Measurements from ENCODE around the gene BMP8A. TPM values are rescaled to one million over a fixed set of nuclear protein-coding genes. Genes with fewer than 3 reads are reported as not detected.
"Not testable (repeated sequence)": the region's sequence is repeated elsewhere in the genome, so short reads cannot be mapped to it uniquely, and the experiment has no call there.

BMP8A gene
- total and polyA plus RNA-seq, 2 donors, result 0.27 to 0.95 TPM

DNA sequence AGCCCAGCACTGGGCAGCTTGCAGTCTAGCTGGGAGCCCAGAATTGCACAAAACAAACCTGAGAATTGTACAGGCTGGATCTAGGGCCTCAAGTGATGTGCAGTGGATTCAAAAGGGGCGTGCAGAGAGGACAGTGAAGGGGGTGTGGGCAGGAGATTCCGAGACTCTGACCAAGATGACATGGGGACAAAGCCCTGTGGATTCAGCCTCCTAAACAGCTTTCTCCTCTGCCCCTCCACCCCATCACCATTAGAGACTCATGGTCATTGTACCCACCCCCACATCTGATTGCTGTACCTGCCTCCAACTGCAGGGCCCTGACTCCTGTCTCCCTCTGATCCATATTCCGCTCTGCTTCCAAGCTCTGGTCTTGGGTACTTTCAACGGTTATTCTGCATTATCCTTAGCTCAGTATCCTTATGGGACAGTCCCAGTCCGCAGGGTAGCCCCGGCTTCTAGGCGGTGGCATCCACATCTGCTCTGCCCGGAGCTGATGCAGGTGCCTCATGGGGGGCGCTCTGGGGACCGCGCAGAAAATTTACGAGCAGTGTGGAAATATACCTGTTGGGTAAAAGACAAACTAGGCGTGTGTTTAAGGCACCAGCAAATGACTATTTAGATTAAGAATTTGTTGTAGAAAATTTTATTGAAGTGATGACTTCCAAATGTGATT lies 1.7 kb upstream of the BMP8A start:
- Histone ChIP-seq H3K4me3 (ENCODE audit: low read depth, low read length) (no peak overlapping the region), H3K4me1 (ENCODE audit: insufficient read depth) (no peaks in the 10 kb centered on the region), H3K36me3 (ENCODE audit: insufficient read depth) (peaks cover 2% of the 10 kb centered on the region), H3K27ac (ENCODE audit: low read depth) (no peak overlapping the region)
- 59% methylated on average over 13 of the region's 13 CpGs for WGBS
- DNase-seq (ENCODE audit: extremely low spot score), result no peak

DNA sequence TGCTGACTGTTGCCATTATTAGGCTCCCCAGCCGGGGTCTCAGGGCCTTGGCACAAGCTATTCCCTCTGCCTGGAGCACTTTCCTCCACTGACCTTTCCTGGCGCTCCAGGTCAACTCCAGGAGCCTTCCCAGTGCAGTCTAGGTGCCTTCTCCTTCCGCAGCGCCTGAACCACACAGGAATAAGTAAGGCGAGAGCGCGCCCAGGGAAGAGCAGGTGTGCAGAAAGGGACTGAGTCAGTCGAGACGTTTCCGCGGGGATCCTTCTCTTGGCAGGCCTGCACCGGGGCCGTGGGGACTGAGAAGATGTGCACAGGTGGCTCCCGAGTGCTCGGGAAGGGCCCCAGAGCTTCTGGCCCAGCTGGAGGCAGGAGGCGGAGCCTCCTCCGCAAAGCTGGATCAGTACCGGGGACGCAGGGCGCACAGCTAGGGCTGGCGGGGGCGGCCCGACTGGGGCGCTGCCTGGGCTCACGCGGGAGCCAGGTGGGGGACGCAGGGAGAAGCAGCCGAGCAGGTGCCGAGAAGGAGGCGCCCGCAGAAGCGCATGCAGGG lies 765 bp upstream of the BMP8A start:
- Histone ChIP-seq H3K4me1 (ENCODE audit: insufficient read depth) (no peaks in the 10 kb centered on the region), H3K4me3 (ENCODE audit: low read depth, low read length) (peak overlapping the region; percentile 45), H3K27ac (ENCODE audit: low read depth) (no peak overlapping the region), H3K36me3 (ENCODE audit: insufficient read depth) (no peaks in the 10 kb centered on the region)
- no peak for DNase-seq (ENCODE audit: extremely low spot score)
- WGBS, result 15% methylated on average over 32 of the region's 32 CpGs

DNA sequence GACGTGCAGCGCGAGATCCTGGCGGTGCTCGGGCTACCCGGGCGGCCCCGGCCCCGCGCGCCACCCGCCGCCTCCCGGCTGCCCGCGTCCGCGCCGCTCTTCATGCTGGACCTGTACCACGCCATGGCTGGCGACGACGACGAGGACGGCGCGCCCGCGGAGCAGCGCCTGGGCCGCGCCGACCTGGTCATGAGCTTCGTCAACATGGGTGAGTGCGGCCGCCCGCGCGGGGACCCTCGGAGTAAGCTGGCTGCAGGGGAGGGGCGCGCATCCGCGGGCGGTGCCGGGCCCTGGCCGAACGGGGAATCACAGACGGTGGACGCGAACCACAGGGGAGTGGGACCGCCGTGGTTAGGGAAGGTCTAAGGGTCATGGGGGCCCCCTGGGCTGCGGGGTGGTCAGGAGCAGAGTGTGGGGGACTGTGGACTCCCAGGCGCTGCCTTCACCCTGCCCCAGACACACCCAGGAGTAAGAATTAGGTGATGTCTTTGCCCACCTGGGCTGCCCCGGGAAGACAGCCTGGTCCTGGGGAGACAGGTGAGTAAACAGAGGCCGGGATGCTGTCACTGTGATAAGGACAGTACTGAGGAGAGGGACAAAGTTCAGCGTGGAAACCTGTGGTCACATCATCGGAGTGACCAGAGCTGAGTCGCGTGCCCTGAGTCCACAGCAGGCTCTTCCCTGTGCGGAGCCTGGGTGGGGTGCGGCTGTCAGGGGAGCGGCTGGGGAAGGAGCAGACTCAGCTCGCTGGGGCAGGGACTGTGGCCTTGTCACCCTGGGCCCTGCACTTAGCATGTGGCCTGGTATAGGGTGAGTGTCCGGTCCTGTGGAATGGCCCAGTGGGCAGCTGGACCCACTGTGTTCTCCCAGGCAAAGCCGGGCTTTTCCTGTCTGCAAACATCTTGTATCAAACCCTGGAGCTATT lies 944 bp downstream of the BMP8A start:
- 17% methylated on average over 67 of the region's 67 CpGs for WGBS
- not testable (repeated sequence) for H3K4me1 ChIP-seq (ENCODE audit: insufficient read depth); H3K36me3 ChIP-seq (ENCODE audit: insufficient read depth); DNase-seq (ENCODE audit: extremely low spot score); H3K27ac ChIP-seq (ENCODE audit: low read depth)
- peak overlapping the region; percentile 45 for H3K4me3 ChIP-seq (ENCODE audit: low read depth, low read length)

DNA sequence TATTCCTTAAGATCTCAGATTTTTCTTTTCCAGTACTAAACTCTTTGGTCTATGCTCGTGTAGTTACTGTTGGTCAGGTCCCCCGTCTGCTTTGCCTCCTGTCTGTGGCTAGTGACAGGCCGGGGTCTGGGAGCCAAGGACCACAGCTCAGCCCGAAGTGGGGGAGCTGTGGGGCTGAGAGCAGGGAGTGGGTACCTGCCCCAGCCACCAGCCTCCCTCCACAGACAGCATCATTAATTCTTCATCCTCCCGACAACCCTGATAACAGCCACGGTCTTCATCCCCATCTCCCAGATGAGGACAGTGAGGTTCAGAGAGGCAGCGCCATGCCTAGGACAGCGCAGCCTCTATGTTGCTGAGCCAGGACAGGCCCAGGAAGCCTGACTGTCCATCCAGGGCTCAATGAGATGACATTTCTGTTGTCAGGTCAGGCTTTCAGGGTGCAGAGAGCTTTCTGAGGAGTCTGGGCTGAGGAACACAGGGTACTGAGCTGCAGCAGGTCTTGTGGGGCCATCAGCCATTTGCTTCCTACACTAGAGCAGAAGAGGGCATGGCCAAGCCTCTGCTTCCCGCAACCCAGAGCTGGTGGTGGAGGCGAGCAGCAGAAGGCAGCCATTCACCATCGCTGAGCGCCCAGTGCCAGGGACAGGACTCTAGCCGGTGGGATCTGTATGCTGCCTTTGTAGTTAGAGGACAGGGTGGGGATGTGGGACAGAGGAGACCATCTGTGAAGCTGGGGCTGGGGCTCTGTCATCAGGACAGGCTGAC lies 1.8 kb downstream of the BMP8A start:
- 89% methylated on average over 13 of the region's 13 CpGs for WGBS

DNA sequence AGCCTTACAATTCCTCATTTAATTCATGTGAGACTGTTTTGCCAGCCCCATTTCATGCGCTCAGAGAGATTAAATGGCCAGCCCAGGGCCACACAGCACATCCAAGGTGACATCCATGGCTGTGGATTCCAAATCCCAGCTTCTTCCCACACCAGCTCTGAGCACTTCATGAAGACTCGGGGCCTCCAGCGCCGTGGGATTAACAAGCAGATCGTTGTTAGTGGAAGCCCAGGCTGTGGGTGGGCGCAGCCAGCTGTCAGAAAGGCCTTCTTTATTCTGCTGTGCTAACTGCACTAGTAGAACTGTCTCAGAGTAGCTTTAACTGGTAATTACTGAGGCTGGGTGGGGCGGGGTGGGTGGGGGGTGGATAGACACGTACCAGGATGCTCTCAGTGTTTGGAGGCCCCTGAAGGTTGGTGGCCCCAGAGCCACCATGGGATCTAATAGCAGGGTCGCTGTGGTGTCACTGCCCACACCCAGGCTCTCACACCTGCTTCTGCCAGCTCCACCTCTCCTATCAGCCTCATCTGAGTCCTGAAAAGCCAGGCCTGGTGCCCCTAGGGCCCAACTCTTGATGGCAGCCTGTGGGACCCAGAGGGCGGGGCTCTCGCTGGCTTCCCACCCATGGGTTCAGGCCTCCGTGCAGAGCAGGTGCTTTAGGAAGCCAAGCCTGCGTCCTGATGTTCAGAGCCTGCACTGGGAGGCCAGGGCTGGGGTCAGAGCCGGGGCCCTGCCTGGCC lies 3.4 kb downstream of the BMP8A start:
- 90% methylated on average over 13 of the region's 14 CpGs for WGBS
- no peak for DNase-seq (ENCODE audit: extremely low spot score)

More for the DNA sequence above, 1.8 kb downstream of the BMP8A start:
- not testable (repeated sequence) for H3K36me3 ChIP-seq (ENCODE audit: insufficient read depth); H3K4me1 ChIP-seq (ENCODE audit: insufficient read depth); H3K4me3 ChIP-seq (ENCODE audit: low read depth, low read length); H3K27ac ChIP-seq (ENCODE audit: low read depth); DNase-seq (ENCODE audit: extremely low spot score)

DNA sequence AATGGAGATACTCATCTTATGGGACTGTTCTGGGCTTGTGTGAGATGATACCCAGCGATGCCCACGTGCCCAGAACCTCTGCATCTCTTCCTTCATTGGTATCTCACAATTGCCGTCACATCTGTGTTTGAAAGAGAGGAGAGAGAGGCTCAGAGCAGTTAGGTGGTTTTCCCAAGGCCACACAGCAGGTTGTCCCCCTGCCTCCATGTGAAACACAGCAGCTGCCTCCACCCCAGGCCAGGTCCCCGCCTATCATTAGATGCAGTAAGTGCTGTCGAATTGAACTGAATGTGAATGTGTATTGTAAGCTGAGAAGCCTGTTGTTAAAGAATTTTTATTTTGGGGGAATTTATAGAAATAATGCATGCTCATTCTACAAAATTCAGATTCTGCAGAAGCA lies 5.1 kb downstream of the BMP8A start:
- not testable (repeated sequence) for H3K36me3 ChIP-seq (ENCODE audit: insufficient read depth); DNase-seq (ENCODE audit: extremely low spot score); H3K27ac ChIP-seq (ENCODE audit: low read depth); H3K4me1 ChIP-seq (ENCODE audit: insufficient read depth); H3K4me3 ChIP-seq (ENCODE audit: low read depth, low read length)
- WGBS, result 95% methylated on average over 5 of the region's 5 CpGs

More for the DNA sequence above, 3.4 kb downstream of the BMP8A start:
- Histone ChIP-seq H3K4me1 (ENCODE audit: insufficient read depth) (no peaks in the 10 kb centered on the region), H3K27ac (ENCODE audit: low read depth) (no peak overlapping the region), H3K36me3 (ENCODE audit: insufficient read depth) (no peaks in the 10 kb centered on the region), H3K4me3 (ENCODE audit: low read depth, low read length) (no peak overlapping the region)

DNA sequence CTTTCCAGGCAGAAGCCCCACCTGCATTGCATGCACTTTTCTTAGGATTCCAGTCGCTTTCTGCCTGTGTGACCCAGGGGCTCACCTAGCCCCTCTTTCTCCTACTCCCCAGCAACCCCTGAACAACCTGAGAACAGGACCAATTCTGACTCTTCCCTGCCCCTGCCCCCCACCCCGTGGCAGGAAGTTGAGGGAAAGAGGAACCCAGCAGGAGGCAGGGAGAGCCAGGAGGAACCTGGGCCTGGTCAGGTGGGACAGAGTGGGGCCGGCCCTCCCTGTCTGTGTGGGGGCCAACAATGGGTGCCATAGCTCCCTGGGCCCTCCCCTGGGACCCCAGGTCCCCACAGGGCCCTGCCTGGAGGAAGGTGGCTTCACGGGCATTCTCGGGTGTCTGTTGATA lies 6.1 kb downstream of the BMP8A start:
- Histone ChIP-seq H3K4me1 (ENCODE audit: insufficient read depth) (no peaks in the 10 kb centered on the region), H3K4me3 (ENCODE audit: low read depth, low read length) (no peak overlapping the region), H3K36me3 (ENCODE audit: insufficient read depth) (no peaks in the 10 kb centered on the region), H3K27ac (ENCODE audit: low read depth) (no peak overlapping the region)
- WGBS, result 70% methylated on average over 4 of the region's 5 CpGs
- no peak for DNase-seq (ENCODE audit: extremely low spot score)

DNA sequence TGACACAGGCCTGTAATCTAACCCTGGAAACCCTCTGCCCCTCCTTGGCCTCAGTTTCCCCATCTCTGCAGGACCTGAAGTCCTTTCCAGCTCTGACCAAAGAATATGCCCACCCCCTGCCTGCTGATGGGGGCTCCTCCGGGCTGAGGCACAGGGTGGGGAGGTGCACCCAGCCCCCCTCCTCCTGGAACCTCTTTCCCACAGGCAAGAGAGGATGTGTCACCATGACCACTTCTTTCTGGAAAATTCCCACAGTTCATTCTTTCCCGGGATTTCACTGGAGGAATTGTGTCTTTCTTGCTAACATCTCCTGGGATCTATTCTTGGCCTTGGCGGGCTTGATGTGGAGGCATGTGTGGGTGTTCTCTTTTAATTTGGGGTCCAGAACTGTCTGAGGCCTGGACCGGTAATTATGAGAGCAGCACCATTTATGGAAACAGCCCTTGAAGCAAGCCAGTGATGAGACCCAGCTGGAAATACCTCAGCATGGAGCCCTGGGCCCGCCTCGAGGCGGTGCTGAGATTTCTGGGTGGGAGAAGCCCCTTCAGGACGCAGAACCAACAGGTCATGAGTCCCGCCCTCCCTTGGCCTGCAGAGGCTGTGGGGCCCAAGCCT lies 6.8 kb downstream of the BMP8A start:
- not testable (repeated sequence) for H3K36me3 ChIP-seq (ENCODE audit: insufficient read depth); H3K4me3 ChIP-seq (ENCODE audit: low read depth, low read length); H3K4me1 ChIP-seq (ENCODE audit: insufficient read depth); H3K27ac ChIP-seq (ENCODE audit: low read depth)
- DNase-seq (ENCODE audit: extremely low spot score), result peak; percentile 46
- WGBS, result 52% methylated on average over 9 of the region's 9 CpGs

DNA sequence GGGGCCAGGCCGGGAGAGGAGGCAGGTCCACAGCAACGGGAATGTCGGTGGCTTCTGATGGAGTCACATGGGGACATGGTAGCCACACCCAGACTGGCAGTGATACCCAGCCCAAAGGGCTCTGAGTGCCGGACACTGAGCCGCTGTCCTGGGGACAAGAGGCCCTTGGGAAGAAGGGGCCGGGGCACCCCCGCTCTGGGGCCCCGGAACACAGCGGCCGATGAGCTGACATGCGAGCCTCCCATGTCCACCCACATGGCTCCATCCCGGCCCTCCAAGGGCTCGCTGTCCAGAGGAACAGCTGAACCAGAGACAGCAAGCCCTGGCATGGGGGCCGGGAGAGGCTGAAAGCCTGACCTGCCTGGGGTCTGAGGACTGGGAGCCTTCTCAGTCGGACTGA lies 7.4 kb downstream of the BMP8A start:
- WGBS, result 80% methylated on average over 10 of the region's 15 CpGs
- H3K4me3 ChIP-seq (ENCODE audit: low read depth, low read length); DNase-seq (ENCODE audit: extremely low spot score); H3K4me1 ChIP-seq (ENCODE audit: insufficient read depth); H3K36me3 ChIP-seq (ENCODE audit: insufficient read depth); H3K27ac ChIP-seq (ENCODE audit: low read depth): not testable (repeated sequence)

DNA sequence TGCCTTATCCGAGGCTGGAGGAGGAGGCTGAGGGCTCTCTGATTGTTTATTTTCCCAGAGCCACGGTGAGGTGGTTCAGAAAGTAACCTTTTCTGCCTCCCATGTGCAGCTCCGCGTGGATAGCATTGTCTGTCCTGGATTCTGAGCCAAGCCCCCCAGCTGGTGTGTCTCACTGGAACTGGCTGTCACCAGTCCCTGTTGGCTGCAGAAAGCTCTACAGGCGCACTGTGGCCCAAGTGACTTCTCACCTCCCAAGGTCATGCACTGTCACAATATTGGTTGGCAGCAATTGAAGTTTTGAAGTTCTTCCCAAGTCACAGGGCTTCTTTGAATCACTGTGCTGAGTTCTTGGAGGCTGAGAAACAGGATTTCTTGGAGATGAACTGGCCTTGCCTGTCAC lies 8.2 kb downstream of the BMP8A start:
- Histone ChIP-seq H3K4me3 (ENCODE audit: low read depth, low read length) (no peak overlapping the region), H3K27ac (ENCODE audit: low read depth) (no peak overlapping the region), H3K4me1 (ENCODE audit: insufficient read depth) (no peaks in the 10 kb centered on the region), H3K36me3 (ENCODE audit: insufficient read depth) (no peaks in the 10 kb centered on the region)
- WGBS, result 57% methylated on average over 5 of the region's 5 CpGs
- no peak for DNase-seq (ENCODE audit: extremely low spot score)

DNA sequence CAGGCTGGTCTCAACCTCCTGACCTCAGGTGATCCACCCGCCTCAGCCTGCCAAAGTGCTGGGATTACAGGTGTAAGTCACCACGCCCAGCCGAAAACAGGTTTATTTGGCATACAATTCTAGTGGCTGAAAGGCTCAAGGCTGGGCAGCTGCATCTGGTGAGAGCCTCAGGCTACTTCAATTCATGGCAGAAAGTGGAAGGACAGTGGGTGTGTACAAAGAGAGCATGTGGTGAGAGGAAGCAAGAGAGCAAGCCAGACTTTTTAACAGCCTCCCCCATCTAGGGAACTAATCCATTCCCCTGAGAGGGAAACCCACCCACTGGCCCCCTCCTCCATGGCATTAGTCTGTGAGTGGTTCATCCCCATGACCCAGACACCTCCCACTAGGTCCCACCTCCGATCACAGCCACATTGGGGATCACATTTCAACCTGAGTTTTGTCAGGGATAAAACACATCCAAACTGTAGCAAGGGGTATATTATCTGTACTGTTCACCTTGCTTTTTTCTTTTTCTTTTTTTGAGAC lies 9.5 kb downstream of the BMP8A start:
- WGBS, result 89% methylated on average over 4 of the region's 4 CpGs
- no peak overlapping the region for H3K27ac ChIP-seq (ENCODE audit: low read depth)
- H3K36me3 ChIP-seq (ENCODE audit: insufficient read depth), result no peaks in the 10 kb centered on the region
- DNase-seq (ENCODE audit: extremely low spot score), result no peak
- no peaks in the 10 kb centered on the region for H3K4me1 ChIP-seq (ENCODE audit: insufficient read depth)
- H3K4me3 ChIP-seq (ENCODE audit: low read depth, low read length), result no peak overlapping the region

DNA sequence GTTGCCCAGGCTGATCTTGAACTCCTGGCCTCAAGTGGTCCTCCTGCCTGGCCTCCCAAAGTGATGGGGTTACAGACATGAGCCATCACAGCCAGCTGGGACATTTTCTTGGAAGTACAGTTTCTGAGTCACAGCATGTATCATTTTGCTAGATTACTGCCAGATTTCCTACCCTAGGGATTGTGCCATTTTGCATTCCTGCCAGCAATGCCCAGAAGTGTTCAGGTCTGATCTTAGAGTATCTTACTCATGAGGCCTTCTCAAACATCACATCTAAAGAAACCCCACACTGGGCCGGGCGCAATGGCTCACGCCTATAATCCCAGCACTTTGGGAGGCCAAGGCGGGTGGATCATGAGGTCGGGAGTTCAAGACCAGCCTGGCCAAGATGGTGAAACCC lies 10.2 kb downstream of the BMP8A start:
- no peak for DNase-seq (ENCODE audit: extremely low spot score)
- 76% methylated on average over 5 of the region's 5 CpGs for WGBS

More for the DNA sequence above, 10.2 kb downstream of the BMP8A start:
- H3K4me3 ChIP-seq (ENCODE audit: low read depth, low read length), result no peak overlapping the region
- H3K36me3 ChIP-seq (ENCODE audit: insufficient read depth), result no peaks in the 10 kb centered on the region
- H3K27ac ChIP-seq (ENCODE audit: low read depth), result no peak overlapping the region
- H3K4me1 ChIP-seq (ENCODE audit: insufficient read depth), result no peaks in the 10 kb centered on the region

Data from urinary bladder (tissue), 4 donors.